ENCODE data around the gene LMF1. TPM values are rescaled to one million over a fixed set of nuclear protein-coding genes. Genes with fewer than 3 reads are reported as not detected.

The LMF1 gene
- total RNA-seq, 4 donors from 2014 or later: 21.8 to 47.9 (median 36.0) TPM

DNA sequence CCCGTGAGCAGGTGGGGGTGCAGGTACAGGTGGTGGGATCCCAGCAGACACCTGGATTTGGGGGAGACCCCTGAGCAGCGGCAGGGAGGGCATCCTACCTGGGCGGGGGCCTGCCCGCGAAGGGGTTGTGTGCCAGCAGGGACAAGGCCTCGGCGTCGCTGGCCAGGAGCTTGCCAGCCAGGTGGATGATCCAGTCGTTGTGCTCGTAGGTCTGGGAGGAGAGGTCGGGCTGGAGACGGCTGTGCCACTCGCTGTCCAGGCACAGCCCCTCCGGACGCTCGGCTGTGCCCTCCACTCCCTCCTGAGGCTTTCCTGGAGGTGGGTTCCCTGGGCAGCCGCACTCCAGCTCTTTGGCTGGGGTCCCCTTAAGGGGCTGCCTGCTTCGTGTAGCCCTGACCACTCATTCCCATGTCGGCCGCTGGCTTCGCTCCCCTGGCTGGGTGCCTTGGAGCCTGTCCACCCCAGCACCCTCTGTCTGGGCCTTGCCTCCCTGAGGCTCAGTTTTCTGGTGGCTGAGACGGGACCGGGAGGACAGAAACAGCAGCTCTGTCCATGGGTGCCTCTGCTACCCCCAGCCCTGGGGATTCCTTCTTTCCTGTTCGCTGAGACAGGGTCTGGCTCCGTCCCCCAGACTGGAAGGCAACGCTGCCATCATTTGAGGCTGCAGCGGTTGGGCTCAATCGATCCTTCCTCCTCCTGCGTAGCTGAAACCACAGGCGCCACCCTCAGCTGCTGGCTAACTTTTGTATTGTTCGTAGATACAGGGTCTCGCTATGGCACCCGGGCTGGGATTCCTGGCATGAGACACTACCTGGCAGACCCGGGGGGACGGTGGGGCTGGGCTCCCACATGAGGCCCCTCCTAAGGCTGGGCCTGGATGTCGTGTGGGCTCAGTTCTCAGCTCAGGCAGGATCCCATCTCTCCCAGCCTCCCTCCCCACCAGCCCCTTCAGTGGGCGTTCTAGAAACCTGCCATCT lies 101.7 kb downstream of the LMF1 start:
- intact Hi-C loops (cut with DNase I; ENCODE audit: low total_unique reads): no loop called here
- Histone ChIP-seq H3K27ac (no peak overlapping the region), H3K36me3 (no peaks in the 10 kb centered on the region), H3K9me3 (no peaks in the 10 kb centered on the region), H3K27me3 (no peaks in the 10 kb centered on the region), H3K4me3 (no peak overlapping the region), H3K4me1 (no peaks in the 10 kb centered on the region)
- no peak for DNase-seq
- TF ChIP-seq, protein P1, sequence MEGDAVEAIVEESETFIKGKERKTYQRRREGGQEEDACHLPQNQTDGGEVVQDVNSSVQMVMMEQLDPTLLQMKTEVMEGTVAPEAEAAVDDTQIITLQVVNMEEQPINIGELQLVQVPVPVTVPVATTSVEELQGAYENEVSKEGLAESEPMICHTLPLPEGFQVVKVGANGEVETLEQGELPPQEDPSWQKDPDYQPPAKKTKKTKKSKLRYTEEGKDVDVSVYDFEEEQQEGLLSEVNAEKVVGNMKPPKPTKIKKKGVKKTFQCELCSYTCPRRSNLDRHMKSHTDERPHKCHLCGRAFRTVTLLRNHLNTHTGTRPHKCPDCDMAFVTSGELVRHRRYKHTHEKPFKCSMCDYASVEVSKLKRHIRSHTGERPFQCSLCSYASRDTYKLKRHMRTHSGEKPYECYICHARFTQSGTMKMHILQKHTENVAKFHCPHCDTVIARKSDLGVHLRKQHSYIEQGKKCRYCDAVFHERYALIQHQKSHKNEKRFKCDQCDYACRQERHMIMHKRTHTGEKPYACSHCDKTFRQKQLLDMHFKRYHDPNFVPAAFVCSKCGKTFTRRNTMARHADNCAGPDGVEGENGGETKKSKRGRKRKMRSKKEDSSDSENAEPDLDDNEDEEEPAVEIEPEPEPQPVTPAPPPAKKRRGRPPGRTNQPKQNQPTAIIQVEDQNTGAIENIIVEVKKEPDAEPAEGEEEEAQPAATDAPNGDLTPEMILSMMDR (IDR thresholded peaks at IDR 0.05): no peak
- TF ChIP-seq POLR2A (IDR thresholded peaks at IDR 0.05): no peak

GRCh38 chr16:868386-868755 lies 102.4 kb downstream of the LMF1 start:
- DNase-seq: no peak
- TF ChIP-seq, protein P1 (IDR thresholded peaks at IDR 0.05): no peak
- TF ChIP-seq POLR2A (IDR thresholded peaks at IDR 0.05): no peak
- Histone ChIP-seq H3K36me3 (no peaks in the 10 kb centered on the region), H3K27ac (no peak overlapping the region), H3K9me3 (no peaks in the 10 kb centered on the region), H3K27me3 (no peaks in the 10 kb centered on the region), H3K4me3 (no peak overlapping the region), H3K4me1 (no peaks in the 10 kb centered on the region)
- intact Hi-C loops (cut with DNase I; ENCODE audit: low total_unique reads): no loop called here

GRCh38 chr16:867421-868385 lies 103.1 kb downstream of the LMF1 start:
- Histone ChIP-seq H3K4me3 (no peak overlapping the region), H3K36me3 (no peaks in the 10 kb centered on the region), H3K27ac (no peak overlapping the region), H3K9me3 (no peaks in the 10 kb centered on the region), H3K27me3 (no peaks in the 10 kb centered on the region), H3K4me1 (no peaks in the 10 kb centered on the region)
- no peak for TF ChIP-seq POLR2A (IDR thresholded peaks at IDR 0.05)
- TF ChIP-seq, protein P1 (IDR thresholded peaks at IDR 0.05): no peak
- intact Hi-C loops (cut with DNase I; ENCODE audit: low total_unique reads): no loop called here
- DNase-seq: no peak

DNA sequence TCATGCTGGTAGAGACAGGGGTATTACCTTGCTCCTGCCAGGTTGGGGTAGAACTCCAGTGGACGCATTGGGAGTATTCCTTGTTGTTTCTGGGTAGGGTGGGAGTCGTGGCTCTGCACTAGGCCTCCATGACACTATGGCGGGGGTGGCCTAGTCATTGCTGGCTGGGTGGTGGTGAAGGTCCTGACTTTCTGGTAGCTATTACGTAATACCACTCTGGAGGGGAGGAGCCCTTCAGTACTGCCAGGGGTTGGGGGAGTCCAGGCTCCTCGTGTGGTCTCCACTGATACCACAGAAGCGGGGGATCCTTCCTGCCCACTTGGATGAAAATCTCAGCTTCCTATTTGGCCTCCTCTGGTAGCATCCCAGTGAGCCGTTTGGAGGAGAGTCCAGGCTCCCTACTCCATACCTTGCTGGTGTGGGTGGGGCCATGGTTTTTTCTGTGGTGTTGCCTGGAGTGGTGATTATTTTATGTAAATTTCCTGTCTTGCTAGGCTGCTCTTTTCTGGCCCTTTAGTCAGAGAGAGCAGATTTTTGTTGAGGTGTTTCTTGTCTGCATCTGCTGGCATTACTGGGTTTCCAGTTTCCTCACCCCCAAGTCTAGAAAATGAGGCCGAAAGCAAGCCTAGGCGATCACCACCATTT lies 104.4 kb downstream of the LMF1 start:
- no peaks in the 10 kb centered on the region for H3K36me3 ChIP-seq
- TF ChIP-seq, protein P1 (IDR thresholded peaks at IDR 0.05): no peak
- TF ChIP-seq POLR2A (IDR thresholded peaks at IDR 0.05): no peak
- no peaks in the 10 kb centered on the region for H3K27me3 ChIP-seq
- DNase-seq: no peak
- H3K4me1 ChIP-seq: no peaks in the 10 kb centered on the region
- peaks cover 0 to 4% of the 10 kb centered on the region in 2 donors for H3K9me3 ChIP-seq
- no peak overlapping the region for H3K4me3 ChIP-seq
- intact Hi-C loops (cut with DNase I; ENCODE audit: low total_unique reads): no loop called here
- H3K27ac ChIP-seq: no peak overlapping the region
